Measurements from ENCODE around the gene NUDT1. TPM values are rescaled to one million over a fixed set of nuclear protein-coding genes. Genes with fewer than 3 reads are reported as not detected.

Gene NUDT1
- total RNA-seq, 1 experiment from 2014 or later: 84.7 TPM

GRCh38 chr7:2287745-2288144 lies 45.7 kb downstream of the NUDT1 start:
- Histone ChIP-seq H3K27ac (ENCODE audit: insufficient read length, low read depth, low read length) (no peak overlapping the region), H4K91ac (ENCODE audit: insufficient read length, low read depth, low read length) (no peak overlapping the region), H4K5ac (ENCODE audit: insufficient read length, low read depth, low read length) (no peak overlapping the region), H3K27me3 (ENCODE audit: insufficient read depth, low read length) (no peaks in the 10 kb centered on the region), H2BK20ac (ENCODE audit: low read depth, low read length, poor library complexity, severe bottlenecking) (no peak overlapping the region), H4K8ac (replicated peaks; ENCODE audit: insufficient read length, low read depth, low read length) (no peak overlapping the region), H4K20me1 (ENCODE audit: control insufficient read depth, insufficient read depth, insufficient read length) (no peaks in the 10 kb centered on the region), H3K4me2 (ENCODE audit: insufficient read depth, insufficient read length, low read length) (no peak overlapping the region), H2BK120ac (ENCODE audit: low read depth, low read length, poor library complexity, severe bottlenecking) (no peak overlapping the region), H3K4ac (ENCODE audit: low read depth, low read length) (no peak overlapping the region), H2BK12ac (ENCODE audit: insufficient read length, low read depth, low read length) (no peak overlapping the region), H2BK5ac (ENCODE audit: insufficient read length, low read length) (no peak overlapping the region), H3K23ac (ENCODE audit: insufficient read length, low read depth, low read length) (no peak overlapping the region), H3K56ac (ENCODE audit: insufficient read length, low read depth, low read length) (no peak overlapping the region), H2AFZ (ENCODE audit: low read length) (no peak overlapping the region), H3K14ac (ENCODE audit: insufficient read depth, low read length) (no peak overlapping the region), H3K18ac (ENCODE audit: insufficient read length, low read depth, low read length) (no peak overlapping the region), H2BK15ac (ENCODE audit: low read depth, low read length) (no peak overlapping the region), H3T11ph (ENCODE audit: low read length) (no peak overlapping the region), H3K79me1 (ENCODE audit: insufficient read depth, low read depth, low read length, poor library complexity, severe bottlenecking) (no peaks in the 10 kb centered on the region), H3K4me1 (ENCODE audit: insufficient read depth, low read length) (no peaks in the 10 kb centered on the region), H3K9me3 (ENCODE audit: control insufficient read depth, low read depth, low read length) (no peaks in the 10 kb centered on the region), H3K23me2 (ENCODE audit: insufficient read length, low read depth, low read length, poor library complexity, severe bottlenecking) (no peaks in the 10 kb centered on the region), H3K9ac (ENCODE audit: extremely low read depth, insufficient read length, low read length) (no peak overlapping the region), H3K79me2 (ENCODE audit: insufficient read depth, low read length) (no peaks in the 10 kb centered on the region; the same call in 1 of the 2 replicates), H2AK5ac (ENCODE audit: insufficient read length, low read length) (no peak overlapping the region)
- DNase-seq: no peak
- Mint-ChIP-seq H3K27ac (no peak overlapping the region), H3K4me1 (peaks cover 2 to 6% of the 10 kb centered on the region in 2 experiments), H3K27me3 (ENCODE audit: low read depth) (no peaks in the 10 kb centered on the region), H3K36me3 (ENCODE audit: insufficient read depth in 1 of 3, low read depth in 3 of 3) (no peaks in the 10 kb centered on the region; a peak in 3 of 7 replicates), H3K4me3 (no peak overlapping the region), H3K9me3 (no peaks in the 10 kb centered on the region)
- TF ChIP-seq, protein P1, sequence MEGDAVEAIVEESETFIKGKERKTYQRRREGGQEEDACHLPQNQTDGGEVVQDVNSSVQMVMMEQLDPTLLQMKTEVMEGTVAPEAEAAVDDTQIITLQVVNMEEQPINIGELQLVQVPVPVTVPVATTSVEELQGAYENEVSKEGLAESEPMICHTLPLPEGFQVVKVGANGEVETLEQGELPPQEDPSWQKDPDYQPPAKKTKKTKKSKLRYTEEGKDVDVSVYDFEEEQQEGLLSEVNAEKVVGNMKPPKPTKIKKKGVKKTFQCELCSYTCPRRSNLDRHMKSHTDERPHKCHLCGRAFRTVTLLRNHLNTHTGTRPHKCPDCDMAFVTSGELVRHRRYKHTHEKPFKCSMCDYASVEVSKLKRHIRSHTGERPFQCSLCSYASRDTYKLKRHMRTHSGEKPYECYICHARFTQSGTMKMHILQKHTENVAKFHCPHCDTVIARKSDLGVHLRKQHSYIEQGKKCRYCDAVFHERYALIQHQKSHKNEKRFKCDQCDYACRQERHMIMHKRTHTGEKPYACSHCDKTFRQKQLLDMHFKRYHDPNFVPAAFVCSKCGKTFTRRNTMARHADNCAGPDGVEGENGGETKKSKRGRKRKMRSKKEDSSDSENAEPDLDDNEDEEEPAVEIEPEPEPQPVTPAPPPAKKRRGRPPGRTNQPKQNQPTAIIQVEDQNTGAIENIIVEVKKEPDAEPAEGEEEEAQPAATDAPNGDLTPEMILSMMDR (conservative IDR thresholded peaks at IDR 0.05): no peak
- WGBS (ENCODE audit: extremely low coverage, insufficient read length, low lambda C conversion rate): no CpG with 5 or more reads among the region's 8 CpGs
